Cardiac fibroblast (primary cell): ENCODE data around the gene DSCAML1.

ENCODE experiments used
- DNase-seq, 2 donors: peaks; one replicate each; pipeline versions ENCODE4 v3.0.0 to v3.0.0-alpha.2; 2010; ENCODE audit warnings: low read depth in 2 of 2
- H3K4me3 ChIP-seq, 2 donors: replicated peaks in 1 of 2; 1 replicate in 1 of 2; 2 replicates in 1 of 2; pipeline ENCODE4 v1.5.1; 2011; ENCODE audit warnings: low read depth in 2 of 2, low read length in 2 of 2, mild to moderate bottlenecking in 2 of 2, moderate library complexity in 1 of 2
- CTCF ChIP-seq: IDR thresholded peaks from one replicate; pipeline ENCODE4 v1.5.1; 2011; ENCODE audit warnings: low read depth, mild to moderate bottlenecking, low read length, inconsistent platforms

Gene DSCAML1

GRCh38 chr11:117580866-117581265 lies 216.2 kb downstream of the DSCAML1 start:
- no peak for TF ChIP-seq CTCF
- no peak overlapping the region for H3K4me3 ChIP-seq
- no peak for DNase-seq

DNA sequence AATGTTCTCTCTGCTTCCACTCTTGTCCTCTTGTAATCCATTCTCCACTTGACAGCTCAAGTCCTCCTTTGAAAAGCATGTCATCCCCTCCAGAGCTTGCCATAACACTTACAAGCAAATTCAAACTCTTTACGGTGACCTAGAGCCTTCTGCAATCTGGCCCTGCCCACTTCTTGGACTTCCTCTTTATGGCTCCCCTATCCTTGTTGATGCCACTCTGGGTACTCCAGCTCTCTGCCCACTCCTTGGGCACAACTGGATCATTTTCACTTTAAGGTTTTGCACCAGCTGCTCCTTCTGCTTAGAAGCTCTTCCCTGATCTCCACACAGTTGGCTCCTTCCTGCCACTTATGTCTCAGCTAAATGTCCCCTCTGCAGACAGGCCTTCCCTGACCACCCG lies 217.9 kb downstream of the DSCAML1 start:
- no peak for TF ChIP-seq CTCF
- no peak for DNase-seq
- no peak overlapping the region for H3K4me3 ChIP-seq

DNA sequence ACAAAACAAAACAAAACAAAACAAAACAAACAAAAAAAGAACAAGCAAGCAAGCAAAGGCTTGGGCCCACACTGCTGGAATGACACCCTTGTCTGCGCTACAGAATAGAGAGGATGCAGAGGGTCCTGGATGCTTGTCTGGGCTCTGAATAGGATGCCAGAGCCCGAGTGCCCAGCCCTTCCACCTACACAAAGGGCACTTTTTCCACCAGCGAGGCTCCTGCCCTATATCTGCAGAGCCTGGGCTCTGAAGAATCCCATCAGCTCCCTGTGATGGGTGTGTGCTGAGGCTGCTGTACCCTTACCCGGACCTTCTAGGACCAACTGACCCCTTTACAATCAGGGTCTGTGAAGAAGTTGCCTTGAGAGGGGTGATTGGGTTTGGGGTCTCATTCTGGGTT lies 221.2 kb downstream of the DSCAML1 start:
- DNase-seq, result no peak
- no peak for TF ChIP-seq CTCF
- H3K4me3 ChIP-seq, result no peak overlapping the region

- no peak for TF ChIP-seq CTCF
- DNase-seq, result no peak
- H3K4me3 ChIP-seq, result no peak overlapping the region
Measured at GRCh38 chr11:117574551-117574950, 222.5 kb downstream of the DSCAML1 start.

GRCh38 chr11:117573326-117573725 lies 223.7 kb downstream of the DSCAML1 start:
- no peak for TF ChIP-seq CTCF
- no peak for DNase-seq

DNA sequence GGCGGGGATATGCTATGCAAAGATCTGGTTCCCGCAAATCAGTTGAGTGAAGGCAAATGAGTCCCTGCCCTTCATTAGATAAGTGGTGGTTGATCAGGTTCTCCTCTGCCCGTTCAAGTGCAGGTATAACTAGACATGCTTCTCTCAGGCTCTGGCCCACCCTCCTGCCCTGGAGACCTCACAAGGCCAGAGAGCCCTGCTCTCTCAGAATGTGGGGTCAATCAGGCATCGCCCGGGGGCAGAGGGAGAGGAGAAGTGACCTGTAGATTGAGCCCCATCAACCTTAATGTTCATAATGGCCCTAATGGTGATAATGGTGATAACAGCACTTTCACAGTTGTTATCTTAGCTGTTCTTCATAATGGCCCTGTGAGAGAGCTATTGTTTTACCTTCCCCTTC lies 224.3 kb downstream of the DSCAML1 start:
- no peak overlapping the region for H3K4me3 ChIP-seq
- DNase-seq, result no peak
- no peak for TF ChIP-seq CTCF

More at GRCh38 chr11:117573326-117573725, 223.7 kb downstream of the DSCAML1 start:
- H3K4me3 ChIP-seq, result no peak overlapping the region

GRCh38 chr11:117572129-117572528 lies 224.9 kb downstream of the DSCAML1 start:
- TF ChIP-seq CTCF, result no peak
- no peak overlapping the region for H3K4me3 ChIP-seq
- no peak for DNase-seq
